NCI-H69 (cell line): ENCODE measurements around the gene CACNB2.
"Not testable (repeated sequence)": the region's sequence is repeated elsewhere in the genome, so short reads cannot be mapped to it uniquely, and the experiment has no call there.

Experiments
- DNase-seq: peaks from one replicate; lab custom pipeline; 2025; lab: John Stamatoyannopoulos, UW

CACNB2 gene

GRCh38 chr10:18401416-18402195 is 261.4 kb downstream of the CACNB2 start:
- no peak for DNase-seq

- DNase-seq: no peak
These were observed 262.6 kb downstream of the CACNB2 start for GRCh38 chr10:18402853-18403252.

- no peak for DNase-seq
These were observed 264.3 kb downstream of the CACNB2 start for GRCh38 chr10:18404530-18404929.

GRCh38 chr10:18406136-18406535 is 265.9 kb downstream of the CACNB2 start:
- peak; percentile 10 for DNase-seq

GRCh38 chr10:18409599-18410397 is 269.6 kb downstream of the CACNB2 start:
- DNase-seq: peak; percentile 3

- DNase-seq: no peak
These were observed 273.8 kb downstream of the CACNB2 start for GRCh38 chr10:18414061-18414460.

GRCh38 chr10:18417950-18418527 is 277.8 kb downstream of the CACNB2 start:
- DNase-seq: no peak

GRCh38 chr10:18418541-18419215 is 278.5 kb downstream of the CACNB2 start:
- DNase-seq: no peak

- no peak for DNase-seq
These were observed 279.7 kb downstream of the CACNB2 start for GRCh38 chr10:18419945-18420344.

- DNase-seq: no peak
These were observed 281.6 kb downstream of the CACNB2 start for GRCh38 chr10:18421726-18422293.

- DNase-seq: no peak
These were observed 282.9 kb downstream of the CACNB2 start for GRCh38 chr10:18423058-18423637.

- DNase-seq: peak; percentile 2
These were observed 284.0 kb downstream of the CACNB2 start for GRCh38 chr10:18424200-18424599.

GRCh38 chr10:18429335-18429734 is 289.1 kb downstream of the CACNB2 start:
- no peak for DNase-seq

GRCh38 chr10:18436902-18437301 is 296.7 kb downstream of the CACNB2 start:
- DNase-seq: peak; percentile 0

- DNase-seq: no peak
These were observed 297.3 kb downstream of the CACNB2 start for GRCh38 chr10:18437486-18437885.

- DNase-seq: no peak
These were observed 298.3 kb downstream of the CACNB2 start for GRCh38 chr10:18438361-18439126.

- DNase-seq: no peak
These were observed 299.4 kb downstream of the CACNB2 start for GRCh38 chr10:18439601-18440000.

- not testable (repeated sequence) for DNase-seq
These were observed 305.4 kb downstream of the CACNB2 start for GRCh38 chr10:18445635-18446034.

GRCh38 chr10:18446205-18446604 is 306.0 kb downstream of the CACNB2 start:
- no peak for DNase-seq

- no peak for DNase-seq
These were observed 309.4 kb downstream of the CACNB2 start for GRCh38 chr10:18449611-18450026.

- DNase-seq: no peak
These were observed 310.1 kb downstream of the CACNB2 start for GRCh38 chr10:18450298-18450697.
